Smooth muscle cell (in vitro differentiated cells): Measurements from ENCODE around the gene TLR4. TPM values are rescaled to one million over a fixed set of nuclear protein-coding genes. Genes with fewer than 3 reads are reported as not detected.

Experiments used
- DNase-seq: peaks from one replicate; lab custom pipeline; 2025; ENCODE audit not compliant: unreplicated experiment; lab: John Stamatoyannopoulos, UW
- H2AFZ ChIP-seq: fragments of 200-600 bp; sonication (generic); 2 replicates; pipeline ENCODE4 v1.6.0; 2016; ENCODE audit warnings: antibody characterized with exemption, low read depth, mild to moderate bottlenecking
- H3F3A ChIP-seq: fragments of 200-600 bp; sonication (generic); 2 replicates; pipeline ENCODE4 v1.6.0; 2017; ENCODE audit warnings: antibody characterized with exemption, low read depth
- H3K27ac ChIP-seq: fragments of 200-600 bp; sonication (generic); 2 replicates; pipeline ENCODE4 v1.5.1; 2016; ENCODE audit warnings: low read depth, mild to moderate bottlenecking
- H3K27me3 ChIP-seq: fragments of 200-600 bp; sonication (generic); 2 replicates; pipeline ENCODE4 v1.6.1; 2016; ENCODE audit warnings: low read depth, mild to moderate bottlenecking
- H3K36me3 ChIP-seq: fragments of 200-600 bp; sonication (generic); 2 replicates; pipeline ENCODE4 v1.5.1; 2016; ENCODE audit warnings: low read depth
- H3K4me1 ChIP-seq: fragments of 200-600 bp; sonication (generic); 2 replicates; pipeline ENCODE4 v1.5.1; 2016; ENCODE audit warnings: low read depth
- H3K4me2 ChIP-seq: fragments of 200-600 bp; sonication (generic); 2 replicates; pipeline ENCODE4 v1.6.0; 2016; ENCODE audit warnings: mild to moderate bottlenecking
- H3K4me3 ChIP-seq: fragments of 200-600 bp; sonication (generic); 2 replicates; pipeline ENCODE4 v1.5.1; 2016; ENCODE audit warnings: mild to moderate bottlenecking
- H3K79me2 ChIP-seq: fragments of 200-600 bp; sonication (generic); 2 replicates; pipeline ENCODE4 v1.6.0; 2016; ENCODE audit warnings: low read depth, mild to moderate bottlenecking
- H3K9ac ChIP-seq: fragments of 200-600 bp; sonication (generic); 2 replicates; pipeline ENCODE4 v1.6.0; 2016; ENCODE audit warnings: low read depth
- H3K9me3 ChIP-seq: fragments of 200-600 bp; sonication (generic); replicated peaks from 2 replicates; pipeline ENCODE4 v1.5.1; 2016; ENCODE audit warnings: low read depth
- H4K20me1 ChIP-seq: fragments of 200-600 bp; sonication (generic); 2 replicates; pipeline ENCODE4 v1.6.0; 2016; ENCODE audit warnings: low read depth
- WGBS: methylation state at CpG from one replicate; pipeline ENCODE4 v1.1.7; 2016; ENCODE audit warnings: low lambda C conversion rate; 5-methylcytosine and 5-hydroxymethylcytosine counted together
- polyA plus RNA-seq: library from polyadenylated mRNA; unstranded; fragments of >200 nt; fragmentation: Nextera tagmentation; extraction: Ambion mirVana; gene quantifications from 2 replicates; pipeline ENCODE4 v1.2.1, GENCODE V29; 2016
- total RNA-seq: library from RNA; depleted of rRNA; stranded (reverse); fragments of >200 nt; gene quantifications from 2 replicates; pipeline ENCODE4 v1.2.3, GENCODE V29; 2014
- TF ChIP-seq, protein P1 (sequence below): fragments of 200-600 bp; sonication (generic); IDR thresholded peaks from 2 replicates; pipeline ENCODE4 v1.5.1; 2017; ENCODE audit warnings: borderline replicate concordance, mild to moderate bottlenecking, antibody characterized with exemption; ENCODE audit not compliant: insufficient read depth, poor library complexity, severe bottlenecking

TLR4 gene
- total and polyA plus RNA-seq, 2 experiments from 2014 or later, result 6.9 to 16.0 TPM

DNA sequence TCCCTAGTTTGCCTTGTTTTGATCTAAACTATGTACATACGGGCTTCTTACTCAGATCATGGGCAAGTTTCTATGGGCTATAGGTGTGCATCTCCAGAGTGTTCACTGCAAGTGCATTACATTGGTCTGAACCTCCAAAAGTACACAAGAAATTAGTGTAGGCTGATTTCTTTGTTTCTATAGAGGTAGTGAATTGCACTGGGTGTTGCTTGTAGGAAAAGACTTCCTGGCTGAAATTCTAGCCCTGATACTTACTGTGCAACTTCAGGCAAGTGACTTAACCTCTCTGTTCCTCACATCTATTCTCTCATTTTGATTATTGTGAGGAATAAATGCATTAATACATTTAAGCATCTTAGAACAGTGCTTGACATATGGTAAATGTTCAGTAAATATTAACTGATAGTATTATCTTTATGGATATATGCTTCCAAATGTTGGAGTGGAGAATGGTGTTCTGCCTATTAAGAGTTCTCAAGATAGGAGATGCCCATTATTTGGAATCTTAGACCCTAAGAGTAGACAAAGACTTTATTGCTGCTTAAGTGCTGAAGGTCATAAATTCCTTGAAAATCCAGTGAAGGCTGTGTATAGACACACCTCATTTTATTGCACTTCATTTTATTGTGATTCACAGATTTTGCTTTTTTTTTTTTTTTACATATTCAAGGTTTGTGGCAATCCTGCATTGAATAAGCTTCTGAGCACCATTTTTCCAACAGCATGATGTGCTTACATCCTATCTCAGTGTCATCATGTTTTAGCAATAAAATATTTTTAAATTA lies 38.4 kb upstream of the TLR4 start:
- no peaks in the 10 kb centered on the region for H4K20me1 ChIP-seq
- no peaks in the 10 kb centered on the region for H3K27me3 ChIP-seq
- no peaks in the 10 kb centered on the region for H3K79me2 ChIP-seq
- H3K4me1 ChIP-seq, result no peaks in the 10 kb centered on the region
- H3K27ac ChIP-seq, result no peak overlapping the region
- DNase-seq, result no peak
- no peaks in the 10 kb centered on the region for H3K36me3 ChIP-seq
- H3K9me3 ChIP-seq, result no peaks in the 10 kb centered on the region
- no peak overlapping the region for H3K4me3 ChIP-seq
- H3K9ac ChIP-seq, result no peak overlapping the region
- 96% methylated on average over 1 of the region's 1 CpG for WGBS
- TF ChIP-seq, protein P1, sequence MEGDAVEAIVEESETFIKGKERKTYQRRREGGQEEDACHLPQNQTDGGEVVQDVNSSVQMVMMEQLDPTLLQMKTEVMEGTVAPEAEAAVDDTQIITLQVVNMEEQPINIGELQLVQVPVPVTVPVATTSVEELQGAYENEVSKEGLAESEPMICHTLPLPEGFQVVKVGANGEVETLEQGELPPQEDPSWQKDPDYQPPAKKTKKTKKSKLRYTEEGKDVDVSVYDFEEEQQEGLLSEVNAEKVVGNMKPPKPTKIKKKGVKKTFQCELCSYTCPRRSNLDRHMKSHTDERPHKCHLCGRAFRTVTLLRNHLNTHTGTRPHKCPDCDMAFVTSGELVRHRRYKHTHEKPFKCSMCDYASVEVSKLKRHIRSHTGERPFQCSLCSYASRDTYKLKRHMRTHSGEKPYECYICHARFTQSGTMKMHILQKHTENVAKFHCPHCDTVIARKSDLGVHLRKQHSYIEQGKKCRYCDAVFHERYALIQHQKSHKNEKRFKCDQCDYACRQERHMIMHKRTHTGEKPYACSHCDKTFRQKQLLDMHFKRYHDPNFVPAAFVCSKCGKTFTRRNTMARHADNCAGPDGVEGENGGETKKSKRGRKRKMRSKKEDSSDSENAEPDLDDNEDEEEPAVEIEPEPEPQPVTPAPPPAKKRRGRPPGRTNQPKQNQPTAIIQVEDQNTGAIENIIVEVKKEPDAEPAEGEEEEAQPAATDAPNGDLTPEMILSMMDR, result no peak
- H3K4me2 ChIP-seq, result no peak overlapping the region
- H2AFZ ChIP-seq, result no peak overlapping the region
- no peaks in the 10 kb centered on the region for H3F3A ChIP-seq

DNA sequence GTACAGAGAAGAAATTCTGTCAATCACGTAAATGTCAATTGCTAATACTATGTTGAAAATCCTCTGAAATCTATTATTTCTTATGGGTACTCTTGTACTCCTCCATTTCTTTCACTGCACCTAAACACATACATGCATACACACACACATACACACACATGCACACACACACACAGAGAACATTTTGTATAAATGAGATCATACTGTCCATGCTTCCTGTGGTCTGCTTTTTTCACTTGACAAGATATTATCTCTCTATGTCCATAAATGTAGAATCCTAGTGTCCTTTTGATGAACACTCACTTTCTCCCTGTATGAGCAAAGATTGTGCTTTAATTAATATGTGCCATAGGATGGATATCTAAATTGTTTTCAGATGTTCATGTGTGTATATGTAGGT lies 32.7 kb upstream of the TLR4 start:
- Histone ChIP-seq H3K79me2 (no peaks in the 10 kb centered on the region), H2AFZ (no peak overlapping the region), H3K4me2 (no peak overlapping the region), H3F3A (no peaks in the 10 kb centered on the region), H3K27me3 (no peaks in the 10 kb centered on the region), H3K9ac (no peak overlapping the region), H3K9me3 (no peaks in the 10 kb centered on the region), H3K27ac (no peak overlapping the region), H3K4me3 (no peak overlapping the region), H3K4me1 (no peaks in the 10 kb centered on the region), H3K36me3 (no peaks in the 10 kb centered on the region), H4K20me1 (no peaks in the 10 kb centered on the region)
- 96% methylated on average over 1 of the region's 1 CpG for WGBS
- TF ChIP-seq, protein P1, result no peak
- no peak for DNase-seq

DNA sequence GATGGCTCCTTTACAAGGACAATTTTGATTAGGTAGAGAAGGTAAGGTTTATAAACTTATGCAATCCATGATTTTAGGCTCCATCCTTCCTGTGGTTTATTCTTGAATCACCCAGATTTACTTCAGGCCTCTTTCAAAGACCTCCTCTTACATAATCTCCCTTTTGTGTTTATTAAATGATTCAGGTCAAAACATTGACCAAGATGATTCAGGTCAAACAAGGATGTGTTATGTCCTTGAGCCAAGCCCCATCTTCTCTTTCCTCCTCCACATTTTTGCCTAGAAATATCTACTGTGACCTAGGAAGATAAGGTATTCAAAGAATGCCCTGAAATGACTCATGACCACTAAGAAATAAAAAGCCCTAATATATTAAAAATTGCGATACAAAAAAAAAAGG lies 31.8 kb upstream of the TLR4 start:
- no peak overlapping the region for H2AFZ ChIP-seq
- 88% methylated on average over 1 of the region's 1 CpG for WGBS
- peak overlapping the region; percentile 3 for H3K4me2 ChIP-seq
- H3K27me3 ChIP-seq, result no peaks in the 10 kb centered on the region
- no peaks in the 10 kb centered on the region for H3K9me3 ChIP-seq
- H3K79me2 ChIP-seq, result no peaks in the 10 kb centered on the region
- no peak overlapping the region for H3K4me3 ChIP-seq
- no peak overlapping the region for H3K27ac ChIP-seq
- TF ChIP-seq, protein P1, result no peak
- no peaks in the 10 kb centered on the region for H4K20me1 ChIP-seq
- no peak overlapping the region for H3K9ac ChIP-seq
- H3K36me3 ChIP-seq, result no peaks in the 10 kb centered on the region
- DNase-seq, result no peak
- no peaks in the 10 kb centered on the region for H3F3A ChIP-seq
- H3K4me1 ChIP-seq, result no peaks in the 10 kb centered on the region

DNA sequence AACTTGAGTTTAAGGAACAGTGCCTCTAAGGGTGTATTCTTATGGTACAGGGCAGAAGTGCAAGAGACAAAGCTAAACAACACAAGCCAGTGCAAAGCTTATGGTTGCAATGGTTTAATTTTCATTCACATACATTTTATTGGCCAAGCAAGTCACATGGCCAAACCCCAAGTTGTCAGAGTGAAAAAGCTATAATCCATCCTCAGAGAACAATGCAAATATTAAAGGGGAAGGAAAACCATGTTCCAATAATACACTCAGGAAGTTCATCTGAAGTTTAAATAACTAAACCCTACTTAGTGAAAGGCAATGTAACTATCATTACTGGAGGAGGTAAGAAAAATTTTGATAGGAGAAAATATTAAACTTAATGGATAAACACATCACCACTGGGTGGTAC lies 26.6 kb upstream of the TLR4 start:
- Histone ChIP-seq H3K4me2 (no peak overlapping the region), H3K9ac (no peak overlapping the region), H3K27ac (no peak overlapping the region), H3K4me1 (no peaks in the 10 kb centered on the region), H3K36me3 (no peaks in the 10 kb centered on the region), H3K27me3 (no peaks in the 10 kb centered on the region), H3K4me3 (no peak overlapping the region), H3F3A (no peaks in the 10 kb centered on the region), H3K9me3 (no peaks in the 10 kb centered on the region), H2AFZ (no peak overlapping the region), H3K79me2 (no peaks in the 10 kb centered on the region), H4K20me1 (no peaks in the 10 kb centered on the region)
- DNase-seq, result no peak
- TF ChIP-seq, protein P1, result no peak
